ENCODE results near the gene PSMB10.

The PSMB10 gene

DNA sequence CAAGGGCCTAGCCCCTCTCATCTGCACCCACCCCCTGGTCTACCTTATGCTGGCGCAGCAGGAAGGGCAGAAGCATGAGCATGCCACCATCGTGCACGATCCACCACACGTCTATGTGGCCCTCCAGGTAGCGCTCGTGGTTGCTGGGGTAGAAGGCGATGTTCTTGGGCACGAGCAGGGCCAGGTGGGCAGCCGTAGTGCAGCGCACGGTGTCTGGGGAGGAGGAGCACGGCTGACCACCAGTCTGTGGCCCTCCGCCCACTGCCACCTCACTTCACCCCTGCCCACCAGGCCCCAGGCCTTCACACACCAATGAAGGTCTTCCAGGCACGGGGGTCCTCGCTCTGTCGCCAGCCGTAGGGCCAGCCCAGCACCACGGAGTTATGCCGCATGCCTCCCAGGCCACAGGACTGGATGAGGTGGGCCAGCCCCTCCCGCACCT lies 9.5 kb upstream of the PSMB10 start:
- DNase-seq (ENCODE audit: low spot score) = no peak
- TF ChIP-seq, protein P1, sequence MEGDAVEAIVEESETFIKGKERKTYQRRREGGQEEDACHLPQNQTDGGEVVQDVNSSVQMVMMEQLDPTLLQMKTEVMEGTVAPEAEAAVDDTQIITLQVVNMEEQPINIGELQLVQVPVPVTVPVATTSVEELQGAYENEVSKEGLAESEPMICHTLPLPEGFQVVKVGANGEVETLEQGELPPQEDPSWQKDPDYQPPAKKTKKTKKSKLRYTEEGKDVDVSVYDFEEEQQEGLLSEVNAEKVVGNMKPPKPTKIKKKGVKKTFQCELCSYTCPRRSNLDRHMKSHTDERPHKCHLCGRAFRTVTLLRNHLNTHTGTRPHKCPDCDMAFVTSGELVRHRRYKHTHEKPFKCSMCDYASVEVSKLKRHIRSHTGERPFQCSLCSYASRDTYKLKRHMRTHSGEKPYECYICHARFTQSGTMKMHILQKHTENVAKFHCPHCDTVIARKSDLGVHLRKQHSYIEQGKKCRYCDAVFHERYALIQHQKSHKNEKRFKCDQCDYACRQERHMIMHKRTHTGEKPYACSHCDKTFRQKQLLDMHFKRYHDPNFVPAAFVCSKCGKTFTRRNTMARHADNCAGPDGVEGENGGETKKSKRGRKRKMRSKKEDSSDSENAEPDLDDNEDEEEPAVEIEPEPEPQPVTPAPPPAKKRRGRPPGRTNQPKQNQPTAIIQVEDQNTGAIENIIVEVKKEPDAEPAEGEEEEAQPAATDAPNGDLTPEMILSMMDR (IDR thresholded peaks at IDR 0.05; ENCODE audit: extremely low read depth, insufficient read depth, missing control alignments) = no peak
- in situ Hi-C loops (cut with MboI; ENCODE audit: low pct_unique_long_range_greater_than_20kb, low sequenced_read_pairs, unreplicated experiment) = no loop called here

- TF ChIP-seq, protein P1 (IDR thresholded peaks at IDR 0.05; ENCODE audit: extremely low read depth, insufficient read depth, missing control alignments) = no peak
- in situ Hi-C loops (cut with MboI; ENCODE audit: low pct_unique_long_range_greater_than_20kb, low sequenced_read_pairs, unreplicated experiment) = no loop called here
- no peak for DNase-seq (ENCODE audit: low spot score)
Measured at GRCh38 chr16:67945392-67945933, 8.8 kb upstream of the PSMB10 start.

- TF ChIP-seq, protein P1 (IDR thresholded peaks at IDR 0.05; ENCODE audit: extremely low read depth, insufficient read depth, missing control alignments) = no peak
- no peak for DNase-seq (ENCODE audit: low spot score)
- in situ Hi-C loops (cut with MboI; ENCODE audit: low pct_unique_long_range_greater_than_20kb, low sequenced_read_pairs, unreplicated experiment) = no loop called here
Measured at GRCh38 chr16:67944690-67945391, 8.2 kb upstream of the PSMB10 start.

GRCh38 chr16:67943619-67944504 lies 7.2 kb upstream of the PSMB10 start, which contains the start of gene LCAT:
TSS of gene LCAT (minus strand) at chr16:67944120. CDS start at chr16:67944101, 19 bp downstream.
- in situ Hi-C loops (cut with MboI; ENCODE audit: low pct_unique_long_range_greater_than_20kb, low sequenced_read_pairs, unreplicated experiment) = no loop called here
- no peak for DNase-seq (ENCODE audit: low spot score)
- TF ChIP-seq, protein P1 (IDR thresholded peaks at IDR 0.05; ENCODE audit: extremely low read depth, insufficient read depth, missing control alignments) = no peak

DNA sequence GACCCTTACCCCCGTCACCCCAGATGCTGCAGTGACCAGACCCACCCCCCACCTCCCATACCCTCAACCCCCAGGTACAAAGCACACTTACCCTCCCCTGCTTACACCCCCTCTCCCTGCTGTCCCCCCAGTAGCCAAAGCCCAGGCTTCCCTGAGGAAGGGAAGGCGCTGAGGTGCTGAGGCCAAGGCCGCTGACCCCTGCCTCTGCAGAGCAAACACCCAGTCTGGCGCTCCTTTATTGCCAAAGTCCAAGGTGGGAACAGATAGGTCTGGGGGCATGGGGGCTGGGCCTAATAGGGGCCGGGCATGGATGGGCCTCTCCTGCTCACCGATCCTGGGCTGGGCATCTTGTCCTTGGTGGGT lies 6.6 kb upstream of the PSMB10 start:
- TF ChIP-seq, protein P1 (IDR thresholded peaks at IDR 0.05; ENCODE audit: extremely low read depth, insufficient read depth, missing control alignments) = no peak
- in situ Hi-C loops (cut with MboI; ENCODE audit: low pct_unique_long_range_greater_than_20kb, low sequenced_read_pairs, unreplicated experiment) = no loop called here
- DNase-seq (ENCODE audit: low spot score) = no peak

GRCh38 chr16:67942510-67943255 lies 6.0 kb upstream of the PSMB10 start:
- in situ Hi-C loops (cut with MboI; ENCODE audit: low pct_unique_long_range_greater_than_20kb, low sequenced_read_pairs, unreplicated experiment) = no loop called here
- no peak for DNase-seq (ENCODE audit: low spot score)
- TF ChIP-seq, protein P1 (IDR thresholded peaks at IDR 0.05; ENCODE audit: extremely low read depth, insufficient read depth, missing control alignments) = no peak

Measured in GM13977 (cell line).